AG10803 (cell line): Measurements from ENCODE around the gene NDST3.

Experiments
- DNase-seq: peaks from one replicate; pipeline ENCODE4 v3.0.0; 2010; ENCODE audit warnings: low read depth
- H3K4me3 ChIP-seq: 2 replicates; pipeline ENCODE4 v1.5.1; 2011; ENCODE audit warnings: mild to moderate bottlenecking, low read length, control low read depth
- CTCF ChIP-seq: conservative IDR thresholded peaks from 2 replicates; pipeline ENCODE4 v1.5.1; 2011; ENCODE audit warnings: mild to moderate bottlenecking, low read length, control low read depth, inconsistent platforms

Gene NDST3

DNA sequence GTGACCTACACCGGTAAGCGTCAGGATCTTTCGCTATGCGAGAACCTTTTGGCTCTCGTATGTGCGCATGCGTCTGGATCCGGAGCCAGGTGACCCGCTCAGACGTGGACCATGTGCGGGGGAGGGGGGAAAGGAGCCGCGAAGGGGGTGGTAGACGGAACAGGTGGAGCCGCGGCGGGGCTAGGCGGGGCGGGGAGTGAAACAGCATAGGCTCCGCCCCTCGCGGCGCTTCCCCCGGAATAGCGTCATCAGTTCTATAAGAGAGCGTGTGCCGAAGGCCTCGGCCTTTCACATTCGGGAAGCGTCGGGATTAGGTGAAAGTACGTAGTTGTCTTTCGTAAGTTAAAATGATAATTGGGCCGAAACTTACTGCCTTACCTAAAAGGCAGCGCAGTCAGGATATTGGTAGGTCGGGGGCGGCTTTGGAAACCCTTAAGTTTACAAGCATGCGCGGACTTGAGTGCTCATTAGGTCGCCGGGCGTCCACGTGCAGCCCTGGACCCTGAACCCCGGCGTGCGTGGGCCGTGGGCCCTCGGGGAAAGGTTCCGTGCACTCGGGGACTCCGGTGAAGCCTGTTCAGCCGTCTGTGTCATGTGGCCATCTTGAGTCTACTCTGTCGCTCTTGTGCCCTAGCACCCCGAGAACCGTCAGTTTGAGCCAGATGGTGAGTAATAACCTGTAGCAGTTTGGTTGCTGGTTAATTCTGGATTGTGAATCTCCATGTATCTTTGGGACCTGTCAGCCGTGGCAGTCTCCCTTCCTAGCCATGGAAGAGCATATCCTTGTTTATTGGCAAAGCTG is 244.4 kb downstream of the NDST3 start:
- peak; percentile 85 for DNase-seq
- no peak for TF ChIP-seq CTCF
- peak overlapping the region; percentile 90 for H3K4me3 ChIP-seq

DNA sequence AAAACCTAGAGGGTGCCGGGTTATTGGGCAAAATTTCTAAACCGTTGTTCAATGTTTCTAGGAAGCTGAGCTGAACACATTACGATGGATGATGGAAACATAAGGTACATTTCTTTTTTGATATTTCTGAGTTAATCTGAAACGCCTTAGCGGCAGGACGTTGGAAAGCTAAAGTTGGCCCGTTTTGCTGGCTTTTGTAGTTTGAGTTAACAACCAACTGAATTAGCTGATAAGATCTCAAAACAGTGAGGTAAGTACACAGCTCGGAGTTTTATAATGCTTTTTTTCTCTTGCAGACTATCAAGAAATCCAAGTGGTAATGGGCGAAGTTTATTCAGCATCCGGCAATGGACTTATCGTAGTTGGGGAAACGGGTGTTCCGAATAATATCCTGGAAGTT is 245.0 kb downstream of the NDST3 start:
- no peak for TF ChIP-seq CTCF
- DNase-seq = no peak
- peak overlapping the region; percentile 90 for H3K4me3 ChIP-seq

GRCh38 chr4:118279920-118280432 is 245.7 kb downstream of the NDST3 start:
- no peak for TF ChIP-seq CTCF
- H3K4me3 ChIP-seq = peak overlapping the region; percentile 90
- DNase-seq = no peak

DNA sequence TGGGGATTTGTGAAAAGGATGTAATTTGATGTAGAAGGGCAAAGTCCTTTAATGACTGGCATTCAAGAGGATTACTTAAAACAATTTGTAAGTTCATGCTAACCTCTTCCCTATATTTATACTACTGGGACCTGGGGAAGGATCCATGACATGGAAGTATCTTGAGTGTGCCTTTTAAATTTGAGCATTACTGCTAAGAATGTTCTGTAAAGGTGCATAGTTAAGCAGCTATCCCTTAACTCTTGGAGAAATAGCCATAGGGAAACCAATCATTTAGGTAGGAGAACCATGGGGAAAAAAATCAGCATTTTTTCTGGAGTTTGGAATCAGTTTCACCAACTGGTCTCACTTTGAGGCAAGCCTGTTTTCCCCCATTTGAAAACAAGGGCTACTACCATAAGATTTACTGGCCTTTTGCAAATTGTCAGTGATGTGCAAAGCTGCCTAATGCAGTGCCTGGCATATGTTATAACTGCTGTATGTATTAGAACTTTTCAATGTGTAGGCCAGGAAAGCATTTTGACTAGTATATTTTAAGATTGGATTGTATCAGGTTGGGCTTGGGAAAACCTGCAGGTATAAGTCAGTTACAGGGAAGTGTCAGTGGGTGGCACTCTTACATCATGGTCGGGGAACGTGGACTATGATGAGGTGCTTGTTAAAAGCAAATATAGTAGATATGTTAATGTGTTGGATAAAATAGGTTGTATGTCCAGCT is 246.4 kb downstream of the NDST3 start:
- DNase-seq = peak; percentile 73
- TF ChIP-seq CTCF = peak; percentile 70
- H3K4me3 ChIP-seq = peak overlapping the region; percentile 90

- no peak overlapping the region for H3K4me3 ChIP-seq
- peak; percentile 58 for DNase-seq
- TF ChIP-seq CTCF = no peak
These were observed 247.5 kb downstream of the NDST3 start for GRCh38 chr4:118281611-118282442.

- TF ChIP-seq CTCF = no peak
- H3K4me3 ChIP-seq = no peak overlapping the region
- peak; percentile 77 for DNase-seq
These were observed 248.4 kb downstream of the NDST3 start for GRCh38 chr4:118282692-118283091.
